Measurements from ENCODE around the gene RNU1-1. TPM values are rescaled to one million over a fixed set of nuclear protein-coding genes. Genes with fewer than 3 reads are reported as not detected.
"Not testable (repeated sequence)": the region's sequence is repeated elsewhere in the genome, so short reads cannot be mapped to it uniquely, and the experiment has no call there.

Gene RNU1-1
- total and polyA plus RNA-seq, 9 of the 15 experiments (the other 6 are each of a cell fraction or from before 2014, with no cell fraction given): under 0.01 to 32,823 (median 2,538) TPM; not detected in 4

DNA sequence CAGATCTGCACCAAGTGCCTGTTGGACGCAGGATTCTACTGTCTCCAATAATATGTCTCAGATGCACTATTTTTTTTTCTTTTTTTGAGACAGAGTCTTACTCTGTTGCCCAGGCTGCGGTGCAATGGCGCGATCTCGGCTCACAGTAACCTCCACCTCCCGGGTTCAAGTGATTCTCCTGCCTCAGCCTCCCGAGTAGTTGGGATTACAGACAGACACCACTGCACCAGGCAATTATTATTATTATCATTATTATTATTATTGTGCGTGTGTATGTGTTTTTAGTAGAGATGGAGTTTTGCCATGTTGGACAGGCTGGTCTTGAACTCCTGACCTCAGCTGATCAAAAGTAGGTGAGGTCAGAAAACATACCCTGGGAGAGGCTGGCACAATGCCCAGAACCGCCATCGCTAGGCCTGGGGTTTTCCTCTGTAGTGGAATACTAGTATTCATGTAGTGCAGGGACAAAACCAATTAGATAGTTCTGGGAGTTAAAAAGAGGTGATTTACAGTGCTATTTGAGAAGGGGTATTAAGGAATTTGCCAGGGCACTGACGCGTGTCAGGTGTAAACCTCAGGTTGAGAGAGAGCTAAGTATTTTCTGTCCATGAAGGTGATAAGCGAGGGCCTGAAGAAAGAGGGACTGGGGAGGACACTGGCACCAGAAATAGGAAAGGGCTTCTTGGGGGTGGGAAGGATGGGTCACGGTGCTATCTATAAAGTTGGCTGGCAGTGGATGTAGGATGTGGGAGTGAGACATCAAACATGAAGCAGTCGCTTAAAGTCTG is 1.3 kb downstream of the RNU1-1 start:
- H3K9me1 ChIP-seq (ENCODE audit: control insufficient read depth, insufficient read depth, low read length); FAIRE-seq; BruUV-seq (replicated peaks); H3K9me3 ChIP-seq (replicated peaks; ENCODE audit: control insufficient read depth, insufficient read depth, low read depth, low read length); DNase-seq (ENCODE audit: extremely low read depth in 1 of 4, low spot score in 3 of 4); intact Hi-C loops (cut with micrococcal nuclease); H3K36me3 ChIP-seq (ENCODE audit: control insufficient read depth, insufficient read depth, low read length); H3K4me1 ChIP-seq (replicated peaks in 1 of 2; ENCODE audit: control insufficient read depth in 2 of 2, insufficient read depth in 2 of 2, low read length in 2 of 2); H3K4me3 ChIP-seq; H4K20me1 ChIP-seq (replicated peaks; ENCODE audit: control insufficient read depth, insufficient read depth, low read length); H3K27ac ChIP-seq (ENCODE audit: extremely low read depth, low read depth, low read length); CTCF ChIA-PET (ENCODE audit: low intra/inter-chr PET ratio); H3K27me3 ChIP-seq (ENCODE audit: control insufficient read depth in 2 of 2, insufficient read depth in 2 of 2, low read length in 2 of 2); ATAC-seq; H3K79me2 ChIP-seq (ENCODE audit: control insufficient read depth, insufficient read depth, low read length); TF ChIP-seq ZBTB40 (CRISPR knock-in tag; IDR thresholded peaks at IDR 0.05): not testable (repeated sequence)
- peak overlapping the region; percentile 72 for H3K4me2 ChIP-seq (ENCODE audit: insufficient read depth, low read length)
- in situ Hi-C loops (cut with MboI): loop anchor here (25.0 kb wide), 1 partner anchor 99 kb away; the partner anchor contains the start of gene NBPF1
- POLR2A ChIA-PET: interaction anchor here (0.6 to 1.3 kb wide), 6 partner anchors 7 to 392 kb away, joined by 3 to 8 read pairs (median 6); partner anchors contain the start of gene RNU1-2
- H2AFZ ChIP-seq (ENCODE audit: low read depth, low read length): peak overlapping the region; percentile 56
- 44% methylated on average over 13 of the region's 15 CpGs for WGBS (ENCODE audit: insufficient coverage, low coverage, missing lambda C conversion rate)
- peak overlapping the region in 1 of 2 experiments; percentile 38; a peak in 1 of 4 replicates for H3K9ac ChIP-seq (ENCODE audit: insufficient read depth in 1 of 2, low read depth in 2 of 2, low read length in 2 of 2)
- TF ChIP-seq ZBTB40 (IDR thresholded peaks at IDR 0.05) (peak; percentile 66; the same call in 1 of the 2 replicates), NFIC (IDR thresholded peaks at IDR 0.05) (peak; percentile 87)

- BruUV-seq (replicated peaks); H3K4me1 ChIP-seq (replicated peaks in 1 of 2; ENCODE audit: control insufficient read depth in 2 of 2, insufficient read depth in 2 of 2, low read length in 2 of 2); H3K79me2 ChIP-seq (ENCODE audit: control insufficient read depth, insufficient read depth, low read length); DNase-seq (ENCODE audit: extremely low read depth in 1 of 4, low spot score in 3 of 4); H3K36me3 ChIP-seq (ENCODE audit: control insufficient read depth, insufficient read depth, low read length); H3K9ac ChIP-seq (ENCODE audit: insufficient read depth in 1 of 2, low read depth in 2 of 2, low read length in 2 of 2); H3K27ac ChIP-seq (ENCODE audit: extremely low read depth, low read depth, low read length); H2AFZ ChIP-seq (ENCODE audit: low read depth, low read length); H3K9me3 ChIP-seq (replicated peaks; ENCODE audit: control insufficient read depth, insufficient read depth, low read depth, low read length); H4K20me1 ChIP-seq (replicated peaks; ENCODE audit: control insufficient read depth, insufficient read depth, low read length); intact Hi-C loops (cut with micrococcal nuclease); H3K27me3 ChIP-seq (ENCODE audit: control insufficient read depth in 2 of 2, insufficient read depth in 2 of 2, low read length in 2 of 2); ATAC-seq; H3K9me1 ChIP-seq (ENCODE audit: control insufficient read depth, insufficient read depth, low read length); H3K4me3 ChIP-seq; H3K4me2 ChIP-seq (ENCODE audit: insufficient read depth, low read length); POLR2A ChIA-PET; CTCF ChIA-PET (ENCODE audit: low intra/inter-chr PET ratio); FAIRE-seq: not testable (repeated sequence)
- in situ Hi-C loops (cut with MboI): loop anchor here (25.0 kb wide), 1 partner anchor 100 kb away; the partner anchor contains the start of gene NBPF1
- 6% methylated on average over 1 of the region's 1 CpG for WGBS (ENCODE audit: insufficient coverage, low coverage, missing lambda C conversion rate)
Measured at GRCh38 chr1:16511926-16512325, 2.2 kb downstream of the RNU1-1 start.
